ENCODE data around the gene ROPN1L.

Gene ROPN1L

GRCh38 chr5:10507575-10508096, 66.0 kb downstream of the ROPN1L start:
- no peak for TF ChIP-seq TAF1 (IDR thresholded peaks at IDR 0.05; ENCODE audit: borderline replicate concordance, insufficient read depth, low read length)

DNA sequence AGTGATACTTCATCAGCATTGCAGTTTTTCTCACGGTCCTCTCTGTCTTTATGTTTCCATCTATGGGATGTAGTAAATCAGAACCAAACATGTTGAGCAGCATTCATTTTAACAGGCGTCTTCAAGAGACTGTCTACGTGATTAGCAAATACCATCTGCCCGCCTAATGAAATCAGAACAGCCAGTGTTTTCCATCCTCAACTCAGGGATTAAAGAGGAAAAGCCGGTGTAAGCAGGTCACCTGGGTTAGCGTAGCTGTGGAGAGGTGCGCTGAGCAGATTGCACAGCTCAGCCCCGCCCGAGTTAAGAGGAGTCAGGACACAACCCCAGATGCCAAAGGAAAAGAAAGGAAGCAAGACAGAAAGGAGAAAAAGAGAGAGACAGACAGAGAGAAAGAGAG, 67.9 kb downstream of the ROPN1L start:
- TF ChIP-seq REST (IDR thresholded peaks at IDR 0.05; ENCODE audit: insufficient read depth in 1 of 2, low read depth in 2 of 2, low read length in 2 of 2) (no peak), SIN3A (IDR thresholded peaks at IDR 0.05; ENCODE audit: borderline replicate concordance, insufficient read depth, low read length) (no peak), POLR2AphosphoS5 (IDR thresholded peaks at IDR 0.05; ENCODE audit: low read depth, low read length) (no peak), FOXP2 (optimal IDR thresholded peaks at IDR 0.05; ENCODE audit: borderline replicate concordance, extremely low read depth, extremely low read length, insufficient read depth) (no peak), TAF1 (IDR thresholded peaks at IDR 0.05; ENCODE audit: borderline replicate concordance, insufficient read depth, low read length) (no peak)

DNA sequence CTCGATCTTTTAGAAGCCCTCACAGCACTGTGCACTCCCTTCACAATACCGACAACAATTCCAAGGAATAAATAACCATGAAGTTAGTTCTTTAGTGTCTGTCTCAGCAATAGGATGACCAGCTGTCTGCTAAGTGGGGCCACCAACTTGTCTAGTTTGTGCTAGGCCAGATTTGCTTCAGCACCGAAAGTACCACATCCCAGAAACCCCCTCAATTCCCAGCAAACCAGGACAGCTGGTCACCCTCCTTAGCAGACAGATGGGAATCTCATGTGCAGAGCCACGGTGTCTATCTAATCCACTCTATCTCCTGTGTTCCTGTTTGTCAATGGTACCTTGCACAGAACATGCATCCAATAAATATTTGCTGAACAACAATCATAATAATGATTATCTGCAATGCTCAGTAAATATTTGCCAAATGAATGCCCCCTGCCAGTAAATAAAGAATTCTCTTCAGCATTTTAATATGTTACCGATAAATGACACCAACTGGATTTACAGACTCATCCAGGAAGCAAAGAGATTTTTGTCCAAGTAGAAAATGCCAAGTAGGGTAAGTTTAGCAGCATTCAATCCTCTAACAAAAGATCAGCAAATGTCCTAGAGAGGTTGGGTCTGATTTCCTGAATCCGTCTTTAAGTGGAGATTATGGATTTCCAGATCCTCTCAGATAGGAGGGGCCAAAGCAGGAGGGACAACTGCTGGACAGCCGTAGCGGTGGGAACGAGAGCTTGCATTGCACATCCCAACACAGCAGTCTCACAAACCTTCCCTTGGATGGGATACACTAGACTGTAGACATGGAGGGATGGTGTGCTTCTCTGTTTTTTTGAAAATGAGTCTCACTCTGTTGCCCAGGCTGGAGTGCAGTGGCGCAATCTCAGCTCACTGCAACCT, 70.3 kb downstream of the ROPN1L start:
- TF ChIP-seq SIN3A (IDR thresholded peaks at IDR 0.05; ENCODE audit: borderline replicate concordance, insufficient read depth, low read length) (no peak), POLR2AphosphoS5 (IDR thresholded peaks at IDR 0.05; ENCODE audit: low read depth, low read length) (no peak), TAF1 (IDR thresholded peaks at IDR 0.05; ENCODE audit: borderline replicate concordance, insufficient read depth, low read length) (no peak)

DNA sequence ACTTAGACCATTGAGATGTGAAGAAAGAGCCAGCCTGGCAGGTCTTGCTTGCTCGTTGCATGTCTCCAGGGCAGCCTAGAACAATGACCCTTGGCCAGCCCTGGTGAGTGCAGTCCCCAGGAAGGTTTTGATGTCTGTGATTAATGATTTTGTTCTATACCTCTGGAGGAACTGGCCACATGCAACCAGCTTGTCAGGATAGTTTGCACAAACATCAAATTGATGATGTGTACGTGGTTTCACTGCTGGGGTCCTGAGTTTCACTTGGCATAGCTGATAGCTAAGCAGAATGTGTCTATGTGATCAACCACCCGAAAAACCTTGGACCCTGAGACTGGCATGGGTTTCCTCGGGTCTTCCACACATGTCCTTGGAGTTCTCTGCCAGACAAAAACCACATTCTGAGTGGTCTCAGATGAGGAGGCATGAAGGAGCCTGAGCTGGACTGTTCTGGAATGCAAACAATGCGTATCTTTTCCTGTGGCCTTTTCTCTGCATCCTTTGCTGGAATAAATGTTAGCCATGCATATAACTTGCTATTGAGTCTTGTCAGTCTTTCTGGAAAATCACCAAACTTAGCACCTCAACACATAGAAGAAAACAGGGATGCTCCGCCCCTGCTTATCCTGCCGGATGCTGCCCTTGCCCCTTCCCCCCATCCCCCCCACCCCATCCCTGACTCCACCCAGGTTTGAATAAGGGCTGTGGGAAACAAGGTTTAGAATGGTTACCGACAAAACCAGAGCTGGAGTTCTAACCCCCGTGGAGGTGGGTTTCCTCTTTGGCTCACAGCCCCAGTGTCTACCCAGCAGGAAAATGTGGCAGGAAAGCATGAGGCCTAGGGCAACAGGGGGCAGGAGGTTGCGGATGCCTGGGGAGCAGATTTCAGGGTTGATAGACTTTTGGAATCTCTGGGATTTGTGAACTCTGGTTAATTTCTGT, 72.1 kb downstream of the ROPN1L start:
- no peak for TF ChIP-seq POLR2AphosphoS5 (IDR thresholded peaks at IDR 0.05; ENCODE audit: low read depth, low read length)
- TF ChIP-seq SIN3A (IDR thresholded peaks at IDR 0.05; ENCODE audit: borderline replicate concordance, insufficient read depth, low read length): no peak
- peak; percentile 51 for TF ChIP-seq FOXP2 (optimal IDR thresholded peaks at IDR 0.05; ENCODE audit: borderline replicate concordance, extremely low read depth, extremely low read length, insufficient read depth)
- TF ChIP-seq REST (IDR thresholded peaks at IDR 0.05; ENCODE audit: insufficient read depth in 1 of 2, low read depth in 2 of 2, low read length in 2 of 2): no peak
- no peak for TF ChIP-seq TAF1 (IDR thresholded peaks at IDR 0.05; ENCODE audit: borderline replicate concordance, insufficient read depth, low read length)

Data from PFSK-1 (cell line).